IMR-90 (cell line): ENCODE results near the gene IRS2. TPM values are rescaled to one million over a fixed set of nuclear protein-coding genes. Genes with fewer than 3 reads are reported as not detected.

Source experiments
- ATAC-seq: fragments of 200-7000 bp; cut with Tn5 transposase; 2 replicates; pipeline ENCODE4 v1.9.1; 2020; ENCODE audit warnings: low read depth, mild to moderate bottlenecking, moderate library complexity
- BruUV-seq: library from RNA; stranded (reverse); fragments of 400-500 nt; replicated peaks from 2 replicates; lab custom pipeline; 2021; lab: Mats Ljungman, UMichigan
- CTCF ChIA-PET: fragments of 300-600 bp; formaldehyde crosslinking; extraction: SDS; loops from one replicate; lab custom pipeline; 2021; ENCODE audit warnings: antibody characterized with exemption; lab: Yijun Ruan, JAX
- POLR2A ChIA-PET: fragments of 300-600 bp; sonication (Branson Sonifier 250); formaldehyde crosslinking; loops from one replicate; lab custom pipeline; 2022; ENCODE audit warnings: antibody characterized with exemption; ENCODE audit not compliant: unreplicated experiment; lab: Charles Lee
- DNase-seq: peaks from one replicate; pipeline ENCODE4 v3.0.0; 2013
- H2AFZ ChIP-seq: replicated peaks from 2 replicates; pipeline ENCODE3; 2013; ENCODE audit warnings: low read length, mild to moderate bottlenecking; ENCODE audit not compliant: poor library complexity
- H2AK5ac ChIP-seq: 2 replicates; pipeline ENCODE4 v1.6.1; 2013; ENCODE audit warnings: low read depth, low read length, inconsistent platforms
- H2AK9ac ChIP-seq: replicated peaks from 2 replicates; pipeline ENCODE3; 2013; ENCODE audit warnings: mild to moderate bottlenecking, low read depth, low read length, moderate library complexity; ENCODE audit not compliant: poor library complexity
- H2BK120ac ChIP-seq: 2 replicates; pipeline ENCODE4 v1.6.1; 2013; ENCODE audit warnings: low read depth, low read length, inconsistent platforms
- H2BK15ac ChIP-seq: 3 replicates; pipeline ENCODE4 v1.6.1; 2013; ENCODE audit warnings: low read depth, low read length, inconsistent platforms
- H2BK20ac ChIP-seq: 2 replicates; pipeline ENCODE4 v1.6.1; 2013; ENCODE audit warnings: low read depth, mild to moderate bottlenecking, inconsistent platforms, low read length, moderate library complexity
- H2BK5ac ChIP-seq: 2 replicates; pipeline ENCODE4 v1.6.1; 2013; ENCODE audit warnings: mild to moderate bottlenecking, low read depth, low read length, inconsistent platforms; ENCODE audit not compliant: poor library complexity, severe bottlenecking
- H3K14ac ChIP-seq: replicated peaks from 2 replicates; pipeline ENCODE4 v1.6.1; 2013; ENCODE audit warnings: low read depth, low read length, inconsistent platforms
- H3K18ac ChIP-seq: 2 replicates; pipeline ENCODE4 v1.6.1; 2013; ENCODE audit warnings: low read depth, low read length, control low read depth
- H3K23ac ChIP-seq: 2 replicates; pipeline ENCODE4 v1.6.1; 2013; ENCODE audit warnings: low read depth, low read length, inconsistent platforms
- H3K27ac ChIP-seq: 2 replicates; pipeline ENCODE4 v1.5.1; 2013; ENCODE audit warnings: mild to moderate bottlenecking, control low read depth, low read length; ENCODE audit not compliant: insufficient read depth
- H3K27me3 ChIP-seq: 2 replicates; pipeline ENCODE4 v1.6.1; 2013; ENCODE audit warnings: low read length; ENCODE audit not compliant: control insufficient read depth, insufficient read depth
- H3K36me3 ChIP-seq: 2 replicates; pipeline ENCODE4 v1.6.1; 2013; ENCODE audit warnings: low read length, mixed read lengths; ENCODE audit not compliant: control insufficient read depth, insufficient read depth
- H3K4ac ChIP-seq: 2 replicates; pipeline ENCODE4 v1.6.1; 2013; ENCODE audit warnings: low read depth, low read length, inconsistent platforms
- H3K4me1 ChIP-seq: 2 replicates; pipeline ENCODE4 v1.6.1; 2013; ENCODE audit warnings: low read length, mixed read lengths; ENCODE audit not compliant: control insufficient read depth, insufficient read depth
- H3K4me2 ChIP-seq: 2 replicates; pipeline ENCODE4 v1.6.1; 2013; ENCODE audit warnings: low read depth, mild to moderate bottlenecking, control low read depth, low read length, moderate library complexity
- H3K4me3 ChIP-seq: 2 replicates; pipeline ENCODE4 v1.5.1; 2013; ENCODE audit warnings: low read depth, mild to moderate bottlenecking, control low read depth, low read length, moderate library complexity; ENCODE audit not compliant: insufficient read depth
- H3K56ac ChIP-seq: 2 replicates; pipeline ENCODE4 v1.6.1; 2013; ENCODE audit warnings: low read length, inconsistent platforms; ENCODE audit not compliant: insufficient read depth; ENCODE audit errors: extremely low read depth
- H3K79me1 ChIP-seq, 2 experiments: 2 replicates each; pipeline ENCODE4 v1.6.1; 2013; ENCODE audit warnings: low read length in 2 of 2, inconsistent platforms in 1 of 2, low read depth in 1 of 2
- H3K9ac ChIP-seq: 2 replicates; pipeline ENCODE4 v1.6.1; 2013; ENCODE audit warnings: low read depth, low read length, control low read depth
- H3K9me1 ChIP-seq: 2 replicates; pipeline ENCODE4 v1.6.1; 2013; ENCODE audit warnings: low read length, inconsistent platforms; ENCODE audit not compliant: insufficient read depth
- H3K9me3 ChIP-seq: 2 replicates; pipeline ENCODE4 v1.6.1; 2013; ENCODE audit warnings: low read length; ENCODE audit not compliant: control insufficient read depth, insufficient read depth
- H4K20me1 ChIP-seq: 2 replicates; pipeline ENCODE4 v1.6.1; 2013; ENCODE audit warnings: low read length, inconsistent platforms; ENCODE audit not compliant: insufficient read depth
- H4K5ac ChIP-seq: 2 replicates; pipeline ENCODE4 v1.6.1; 2013; ENCODE audit warnings: mild to moderate bottlenecking, low read depth, low read length, control low read depth
- H4K8ac ChIP-seq, 2 experiments: 2 replicates each; pipeline ENCODE4 v1.6.1; 2013; ENCODE audit warnings: low read depth in 2 of 2, low read length in 2 of 2, control low read depth in 1 of 2, inconsistent platforms in 1 of 2
- H4K91ac ChIP-seq: 2 replicates; pipeline ENCODE4 v1.6.1; 2013; ENCODE audit warnings: low read depth, low read length, inconsistent platforms; ENCODE audit not compliant: insufficient read depth
- BHLHE40 ChIP-seq: fragments of 150-350 bp; IDR thresholded peaks from 2 replicates; pipeline ENCODE4 v1.6.1; 2016; ENCODE audit warnings: mild to moderate bottlenecking, low read depth, low read length
- CEBPB ChIP-seq: IDR thresholded peaks from 2 replicates; pipeline ENCODE4 v1.6.1; 2012; ENCODE audit warnings: low read depth, low read length, improper control_type of control experiment
- CHD1 ChIP-seq: IDR thresholded peaks from 2 replicates; pipeline ENCODE4 v1.6.1; 2012; ENCODE audit warnings: low read depth, low read length, improper control_type of control experiment
- FOS ChIP-seq: fragments of 150-350 bp; IDR thresholded peaks from 2 replicates; pipeline ENCODE4 v1.6.1; 2016; ENCODE audit warnings: low read depth, low read length
- MAZ ChIP-seq: IDR thresholded peaks from 2 replicates; pipeline ENCODE4 v1.6.1; 2012; ENCODE audit warnings: low read depth, mild to moderate bottlenecking, low read length, improper control_type of control experiment, moderate library complexity, borderline replicate concordance
- MXI1 ChIP-seq: IDR thresholded peaks from 2 replicates; pipeline ENCODE4 v1.6.1; 2012; ENCODE audit warnings: low read depth, mild to moderate bottlenecking, low read length, moderate library complexity, borderline replicate concordance
- NFE2L2 ChIP-seq: fragments of 150-350 bp; IDR thresholded peaks from 2 replicates; pipeline ENCODE4 v1.6.1; 2016; ENCODE audit warnings: low read depth, mild to moderate bottlenecking, low read length
- POLR2A ChIP-seq: IDR thresholded peaks from 2 replicates; pipeline ENCODE4 v1.6.1; 2012; ENCODE audit warnings: mild to moderate bottlenecking, low read depth, low read length
- RAD21 ChIP-seq: IDR thresholded peaks from 2 replicates; pipeline ENCODE4 v1.6.1; 2012; ENCODE audit warnings: low read length, improper control_type of control experiment
- RCOR1 ChIP-seq: IDR thresholded peaks from 2 replicates; pipeline ENCODE4 v1.6.1; 2012; ENCODE audit warnings: mild to moderate bottlenecking, low read length, improper control_type of control experiment; ENCODE audit not compliant: insufficient replicate concordance
- SMC3 ChIP-seq: fragments of 150-350 bp; IDR thresholded peaks from 2 replicates; pipeline ENCODE4 v1.6.1; 2016; ENCODE audit warnings: low read depth, mild to moderate bottlenecking, antibody characterized with exemption, low read length, moderate library complexity
- WGBS, 2 experiments: methylation state at CpG; one replicate each; pipeline versions ENCODE4 v1.1.5 to v1.1.7; 2013; ENCODE audit warnings: missing lambda C conversion rate in 2 of 2; ENCODE audit not compliant: insufficient read length in 1 of 2; ENCODE audit errors: extremely low coverage in 2 of 2; 5-methylcytosine and 5-hydroxymethylcytosine counted together
- dilution Hi-C: fragments of 300-500 bp; cut with HindIII; formaldehyde crosslinking; loops from one replicate; pipeline ENCODE4 v1.14.3; 2018; ENCODE audit warnings: low sequenced_read_pairs; ENCODE audit not compliant: unreplicated experiment
- in situ Hi-C: fragments of 300-500 bp; cut with MboI; formaldehyde crosslinking; loops from 3 replicates; pipeline ENCODE4 v1.14.3; 2019; ENCODE audit warnings: low sequenced_read_pairs, inconsistent platforms, mixed read lengths
- intact Hi-C: fragments of 100-400 bp; cut with micrococcal nuclease; formaldehyde crosslinking; loops from 2 replicates; pipeline ENCODE4 v1.10.0; 2022
- polyA plus RNA-seq, 3 experiments: library from polyadenylated mRNA; depleted of rRNA; stranded (reverse); fragments of >200 nt; gene quantifications; 2 replicates each; pipeline ENCODE4 v1.2.3, GENCODE V29; 2012; ENCODE audit warnings: low replicate concordance in 1 of 3
- total RNA-seq: library from RNA; depleted of rRNA; stranded (reverse); fragments of >200 nt; gene quantifications from 2 replicates; pipeline ENCODE4 v1.2.3, GENCODE V29; 2012
- TF ChIP-seq, protein P1 (sequence below): fragments of 150-350 bp; IDR thresholded peaks from 2 replicates; pipeline ENCODE4 v1.6.1; 2016; ENCODE audit warnings: low read depth, mild to moderate bottlenecking, low read length, moderate library complexity, borderline replicate concordance
- TF ChIP-seq, protein P2 (sequence below): fragments of 150-350 bp; IDR thresholded peaks from 2 replicates; pipeline ENCODE4 v1.6.1; 2017; ENCODE audit warnings: mild to moderate bottlenecking, antibody characterized with exemption, low read length, low read depth

Gene IRS2
- total and polyA plus RNA-seq, 2 of the 4 experiments (the other 2 are of a cell fraction) = 0.36 to 1.4 TPM

GRCh38 chr13:109712124-109712722 lies 74.2 kb downstream of the IRS2 start:
- H4K20me1 ChIP-seq = no peaks in the 10 kb centered on the region; the same call in 1 of the 2 replicates
- H3K4ac ChIP-seq = no peak overlapping the region
- CTCF ChIA-PET = interaction anchor here (0.8 kb wide), 1 partner anchor 9 kb away, joined by 3 read pairs; no protein-coding TSS in a partner anchor

More at GRCh38 chr13:109712124-109712722, 74.2 kb downstream of the IRS2 start:
- no TSS peak for BruUV-seq
- no peak overlapping the region for H2BK20ac ChIP-seq
- H3K9ac ChIP-seq = no peak overlapping the region
- no peak overlapping the region for H2BK5ac ChIP-seq
- ATAC-seq (no peak), DNase-seq (no peak)
- H3K23ac ChIP-seq = no peak overlapping the region
- no peaks in the 10 kb centered on the region for H3K9me3 ChIP-seq
- POLR2A ChIA-PET = no interaction called here
- H2BK120ac ChIP-seq = no peak overlapping the region
- dilution Hi-C loops (no loop called here), intact Hi-C loops (no loop called here), in situ Hi-C loops (no loop called here)
- no peaks in the 10 kb centered on the region for H3K4me1 ChIP-seq
- no peak overlapping the region for H2AK9ac ChIP-seq
- no peak overlapping the region for H3K4me3 ChIP-seq
- no peaks in the 10 kb centered on the region for H3K79me1 ChIP-seq
- TF ChIP-seq SMC3 = no peak
- no peak for TF ChIP-seq MAZ
- TF ChIP-seq NFE2L2 = no peak
- no peak for TF ChIP-seq CEBPB
- TF ChIP-seq BHLHE40 = no peak
- TF ChIP-seq POLR2A = no peak
- no peak for TF ChIP-seq RCOR1
- no peak for TF ChIP-seq MXI1
- TF ChIP-seq, protein P1, sequence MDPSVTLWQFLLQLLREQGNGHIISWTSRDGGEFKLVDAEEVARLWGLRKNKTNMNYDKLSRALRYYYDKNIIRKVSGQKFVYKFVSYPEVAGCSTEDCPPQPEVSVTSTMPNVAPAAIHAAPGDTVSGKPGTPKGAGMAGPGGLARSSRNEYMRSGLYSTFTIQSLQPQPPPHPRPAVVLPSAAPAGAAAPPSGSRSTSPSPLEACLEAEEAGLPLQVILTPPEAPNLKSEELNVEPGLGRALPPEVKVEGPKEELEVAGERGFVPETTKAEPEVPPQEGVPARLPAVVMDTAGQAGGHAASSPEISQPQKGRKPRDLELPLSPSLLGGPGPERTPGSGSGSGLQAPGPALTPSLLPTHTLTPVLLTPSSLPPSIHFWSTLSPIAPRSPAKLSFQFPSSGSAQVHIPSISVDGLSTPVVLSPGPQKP = no peak
- no peak for TF ChIP-seq RAD21
- TF ChIP-seq FOS = no peak
- TF ChIP-seq CHD1 = no peak
- TF ChIP-seq, protein P2, sequence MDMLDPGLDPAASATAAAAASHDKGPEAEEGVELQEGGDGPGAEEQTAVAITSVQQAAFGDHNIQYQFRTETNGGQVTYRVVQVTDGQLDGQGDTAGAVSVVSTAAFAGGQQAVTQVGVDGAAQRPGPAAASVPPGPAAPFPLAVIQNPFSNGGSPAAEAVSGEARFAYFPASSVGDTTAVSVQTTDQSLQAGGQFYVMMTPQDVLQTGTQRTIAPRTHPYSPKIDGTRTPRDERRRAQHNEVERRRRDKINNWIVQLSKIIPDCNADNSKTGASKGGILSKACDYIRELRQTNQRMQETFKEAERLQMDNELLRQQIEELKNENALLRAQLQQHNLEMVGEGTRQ = no peak
- no peak overlapping the region for H4K91ac ChIP-seq
- no peak overlapping the region for H3K27ac ChIP-seq
- no peak overlapping the region for H3K14ac ChIP-seq
- H4K8ac ChIP-seq = no peak overlapping the region
- no peaks in the 10 kb centered on the region for H3K36me3 ChIP-seq
- peaks cover 33% of the 10 kb centered on the region for H3K27me3 ChIP-seq
- H2AFZ ChIP-seq = no peak overlapping the region
- no peak overlapping the region for H3K4me2 ChIP-seq
- no peak overlapping the region for H2BK15ac ChIP-seq
- no peak overlapping the region for H4K5ac ChIP-seq
- no CpG with 5 or more reads among the region's 9 CpGs for WGBS, 2 experiments
- H3K18ac ChIP-seq = no peak overlapping the region
- H2AK5ac ChIP-seq = no peak overlapping the region
- H3K56ac ChIP-seq = no peak overlapping the region
- no peaks in the 10 kb centered on the region for H3K9me1 ChIP-seq
